ENCODE measurements around the gene GRAMD1A. TPM values are rescaled to one million over a fixed set of nuclear protein-coding genes. Genes with fewer than 3 reads are reported as not detected.
"Not testable (repeated sequence)": the region's sequence is repeated elsewhere in the genome, so short reads cannot be mapped to it uniquely, and the experiment has no call there.

GRAMD1A gene
- polyA plus RNA-seq, 4 donors = 48.4 to 60.8 (median 57.5) TPM

DNA sequence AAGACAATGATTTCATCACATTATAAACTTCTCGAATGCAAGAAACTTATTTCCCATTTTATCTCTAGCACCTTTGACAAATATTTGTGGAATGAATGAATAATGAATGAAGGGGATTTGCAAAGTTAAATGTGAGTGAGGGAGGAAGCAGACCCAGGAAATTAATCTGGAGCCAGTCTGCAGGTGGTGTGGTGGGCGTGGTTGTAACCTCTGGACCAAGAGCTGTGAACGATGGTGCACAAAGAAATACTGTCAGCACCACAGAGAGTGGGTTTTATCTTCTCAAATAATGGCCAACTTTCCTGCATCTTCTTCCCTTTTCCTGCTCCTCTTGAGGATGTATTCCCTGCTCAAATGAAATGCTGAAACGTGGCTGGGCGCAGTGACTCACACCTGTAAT, 25.1 kb upstream of the GRAMD1A start:
- no peak for DNase-seq (ENCODE audit: low read depth in 4 of 4, low spot score in 3 of 4)

DNA sequence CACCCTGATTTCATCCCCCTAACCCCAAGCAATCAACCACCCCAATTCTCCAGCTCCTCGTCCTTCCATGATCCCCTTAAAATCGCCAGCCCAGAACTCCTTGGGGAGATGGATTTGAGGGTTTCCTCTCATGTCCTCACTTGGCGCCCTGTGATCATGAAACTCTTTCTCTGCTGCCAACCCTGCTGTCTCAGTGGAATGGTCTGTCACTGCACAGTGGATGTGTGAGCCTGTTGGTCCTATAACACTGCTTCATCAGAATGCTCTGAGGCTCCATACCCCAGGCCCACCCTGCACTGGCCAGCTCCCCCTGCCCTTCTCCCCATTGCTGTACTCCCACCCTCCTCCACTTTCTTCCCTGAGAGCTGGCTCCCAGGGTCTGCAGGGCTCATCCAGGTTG, 23.5 kb upstream of the GRAMD1A start:
- DNase-seq (ENCODE audit: low read depth in 4 of 4, low spot score in 3 of 4) = no peak

DNA sequence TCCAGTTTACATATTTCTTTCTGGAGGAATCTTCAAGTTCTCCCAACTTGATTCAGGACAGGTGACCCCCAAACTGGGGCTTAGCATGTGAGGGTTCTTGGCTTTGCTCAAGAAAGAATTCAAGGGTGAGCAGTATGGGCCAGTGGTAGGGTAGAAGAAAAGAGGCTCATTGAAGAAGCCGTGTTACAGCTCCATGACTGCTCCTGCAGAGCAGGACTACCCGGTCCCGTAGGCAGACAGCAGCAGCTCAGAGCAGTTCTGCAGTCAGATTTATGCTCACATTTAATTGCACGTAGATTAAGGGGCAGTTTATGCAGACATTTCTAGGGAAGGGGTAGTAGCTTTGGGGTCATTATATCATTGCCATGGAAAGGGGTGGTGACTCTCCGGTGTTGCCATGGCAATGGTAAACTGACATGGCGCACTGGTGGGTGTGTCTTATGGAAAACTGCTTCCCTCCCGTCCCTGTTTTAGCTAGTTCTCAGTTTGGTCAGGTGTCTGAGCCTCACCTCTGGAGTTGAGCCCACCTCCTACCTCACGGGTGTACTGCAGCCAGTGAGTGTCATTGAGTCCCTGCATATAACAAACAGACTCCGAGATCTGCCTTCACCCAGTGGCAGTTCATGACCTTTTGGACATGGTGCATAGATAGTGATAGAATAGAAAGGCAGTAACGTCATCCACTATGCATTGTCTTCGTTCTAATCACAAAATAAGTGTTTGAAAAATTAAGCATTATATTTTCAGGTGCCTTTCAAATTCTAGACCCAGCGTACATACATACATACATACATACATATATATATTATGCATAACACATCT, 20.1 kb upstream of the GRAMD1A start:
- no peak for DNase-seq (ENCODE audit: low read depth in 4 of 4, low spot score in 3 of 4)

DNA sequence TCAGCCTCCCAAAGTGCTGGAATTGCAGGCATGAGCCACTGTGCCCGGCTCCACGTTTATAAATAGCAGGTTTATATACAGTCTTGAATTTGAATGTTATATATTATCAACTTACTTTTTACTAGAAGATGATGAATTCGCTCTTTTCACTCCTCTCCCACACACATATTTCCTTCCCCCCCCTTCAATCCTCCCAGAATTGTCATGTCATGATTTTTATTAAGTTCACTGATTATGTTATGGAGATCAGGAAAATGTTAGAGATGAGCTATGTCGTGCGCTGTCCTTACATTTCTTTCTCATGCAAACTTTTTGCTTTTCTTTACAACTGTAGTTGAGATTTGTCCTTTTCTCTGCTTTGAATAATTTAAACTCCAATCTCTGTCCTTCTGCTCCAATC, 17.8 kb upstream of the GRAMD1A start:
- DNase-seq (ENCODE audit: low read depth in 4 of 4, low spot score in 3 of 4) = no peak

DNA sequence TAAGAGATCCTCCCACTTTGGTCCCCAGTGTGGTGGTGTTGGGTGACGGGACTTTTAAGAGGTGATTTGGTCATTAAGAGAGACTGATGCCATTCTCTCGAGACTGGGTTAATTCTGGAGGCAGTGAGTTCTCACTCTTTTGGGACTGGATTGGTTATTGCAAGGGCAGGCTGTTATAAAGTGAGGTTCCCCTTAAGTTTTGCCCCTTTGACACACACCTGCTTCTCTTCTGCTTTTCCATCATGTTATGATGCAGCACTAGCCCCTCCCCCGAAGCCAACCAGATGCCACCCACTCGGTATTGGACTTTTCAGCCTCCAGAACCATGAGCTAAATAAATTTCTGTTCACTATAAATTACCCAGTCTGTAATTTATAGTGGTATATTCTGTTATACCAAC, 16.3 kb upstream of the GRAMD1A start:
- DNase-seq (ENCODE audit: low read depth in 4 of 4, low spot score in 3 of 4) = no peak

DNA sequence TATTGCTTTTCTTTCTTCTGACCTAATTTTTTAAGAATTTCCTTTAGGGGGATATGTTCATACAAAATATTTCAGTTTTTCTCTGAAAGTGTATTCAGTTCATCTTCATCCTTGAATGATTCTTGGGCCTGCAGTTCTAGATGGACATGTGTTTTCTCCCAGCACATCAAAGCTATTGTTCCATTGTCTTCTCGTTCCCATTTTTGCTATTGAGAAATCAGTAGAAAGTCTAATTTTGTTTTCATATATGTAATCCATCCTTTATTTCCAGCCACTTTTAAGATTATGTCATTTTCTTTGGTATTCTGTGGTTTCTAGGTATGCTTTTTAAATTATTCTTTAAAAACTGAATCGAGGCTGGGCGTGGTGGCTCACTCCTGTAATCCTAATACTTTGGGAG, 15.8 kb upstream of the GRAMD1A start:
- DNase-seq (ENCODE audit: low read depth in 4 of 4, low spot score in 3 of 4) = no peak

DNA sequence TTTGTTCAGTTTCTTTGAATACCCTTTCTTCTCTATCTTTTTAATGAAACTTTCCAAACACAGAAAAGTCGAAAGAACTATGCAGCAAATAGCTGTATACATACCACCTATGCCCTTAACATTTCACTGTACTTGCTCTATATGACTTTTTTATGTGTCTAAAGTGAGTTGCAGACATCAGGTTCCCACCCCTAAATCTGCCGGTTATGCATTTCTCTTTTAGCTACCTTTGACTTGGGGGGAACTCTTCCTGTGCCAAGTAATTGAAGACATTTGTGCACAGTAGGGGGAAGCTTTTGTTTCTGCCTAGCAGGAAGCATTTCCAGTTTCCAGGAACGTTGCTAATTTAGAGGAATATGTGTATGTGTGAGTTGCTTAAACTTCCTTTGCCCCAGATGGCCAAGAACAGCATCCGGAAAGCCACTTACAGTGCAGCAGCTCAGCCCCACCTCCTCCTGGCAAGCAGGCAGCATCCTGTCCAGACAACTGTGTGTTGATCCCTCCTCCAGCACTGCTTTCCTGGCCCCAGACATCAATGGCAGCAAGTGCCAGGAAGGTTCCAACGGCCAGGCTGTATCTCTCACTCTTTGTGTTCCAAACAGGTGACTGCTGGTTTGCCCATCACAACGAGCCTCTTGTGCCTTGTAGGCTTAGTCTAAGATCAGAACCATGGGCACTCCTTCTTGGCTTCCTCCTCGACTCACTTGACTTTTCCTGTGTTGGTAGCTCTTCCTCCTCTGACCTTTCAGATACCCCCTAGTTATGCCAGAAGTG, 14.7 kb upstream of the GRAMD1A start:
- DNase-seq (ENCODE audit: low read depth in 4 of 4, low spot score in 3 of 4) = no peak

DNA sequence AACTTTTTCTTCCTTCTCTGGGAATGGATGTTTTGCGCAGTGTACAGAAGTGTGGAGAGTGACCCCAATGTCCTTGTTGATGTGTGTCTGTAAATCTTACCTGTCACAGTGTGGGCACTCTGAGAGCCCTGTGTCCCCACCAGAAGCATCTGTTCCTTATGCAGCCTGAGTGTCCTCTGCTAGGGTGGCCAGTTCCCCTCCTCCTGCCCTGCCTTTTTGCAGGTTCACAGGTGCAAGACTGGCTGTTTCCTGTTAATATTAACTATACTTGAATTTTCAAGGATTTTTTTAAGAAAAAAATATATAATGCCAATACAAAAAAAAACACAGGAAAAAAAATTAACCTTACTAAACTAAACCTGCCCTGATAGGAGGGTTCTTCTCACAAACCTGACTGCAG, 12.0 kb upstream of the GRAMD1A start:
- DNase-seq (ENCODE audit: low read depth in 4 of 4, low spot score in 3 of 4) = no peak

DNA sequence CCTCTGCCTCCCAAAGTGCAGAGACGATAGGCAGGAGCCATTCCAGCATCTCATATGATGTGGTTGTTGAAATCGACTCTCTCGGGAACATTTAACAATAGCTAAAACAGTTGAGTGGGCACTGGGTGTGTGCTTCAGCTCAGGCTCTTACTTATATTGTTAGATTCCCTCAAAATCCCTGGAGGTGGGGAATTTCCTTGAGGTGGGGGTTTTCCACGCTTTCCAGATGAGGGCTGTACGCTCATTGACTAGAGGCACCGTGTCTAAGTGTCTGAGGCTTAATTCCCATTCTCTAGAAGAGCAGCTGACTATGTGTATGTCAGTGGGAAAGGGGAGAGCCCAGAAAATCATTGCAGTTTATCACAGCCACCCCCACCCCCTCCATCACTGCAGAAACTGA, 10.8 kb upstream of the GRAMD1A start:
- DNase-seq (ENCODE audit: low read depth in 4 of 4, low spot score in 3 of 4) = no peak

DNA sequence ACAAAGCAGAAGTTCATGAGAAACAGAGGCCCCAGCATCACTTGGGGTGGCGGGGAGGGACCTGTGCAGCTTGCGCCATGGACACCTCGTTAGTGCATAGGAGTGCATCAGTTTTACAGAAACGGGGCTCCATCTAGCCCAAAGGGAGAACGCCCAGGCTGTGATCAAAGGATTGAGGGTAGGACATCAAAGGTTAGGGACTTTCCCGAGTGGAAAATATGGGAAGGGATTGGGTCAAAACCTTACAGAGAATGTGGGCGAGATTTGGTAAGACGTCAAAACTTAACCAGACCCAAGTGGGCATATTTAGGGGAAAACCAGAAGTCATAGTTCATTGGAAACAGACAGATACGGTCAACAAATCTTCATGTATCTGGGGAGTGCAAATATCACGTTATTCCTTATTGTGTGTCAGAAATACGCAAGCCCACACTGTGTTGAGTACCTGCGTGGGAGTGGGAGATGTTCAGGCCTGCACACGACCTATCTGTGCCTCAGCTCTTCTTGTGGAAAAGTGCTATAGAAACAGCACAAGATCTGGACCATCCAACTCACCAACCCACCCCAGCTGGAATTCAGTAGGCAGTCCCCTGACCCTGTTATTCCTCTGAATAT, 9.4 kb upstream of the GRAMD1A start:
- DNase-seq (ENCODE audit: low read depth in 4 of 4, low spot score in 3 of 4) = no peak

DNA sequence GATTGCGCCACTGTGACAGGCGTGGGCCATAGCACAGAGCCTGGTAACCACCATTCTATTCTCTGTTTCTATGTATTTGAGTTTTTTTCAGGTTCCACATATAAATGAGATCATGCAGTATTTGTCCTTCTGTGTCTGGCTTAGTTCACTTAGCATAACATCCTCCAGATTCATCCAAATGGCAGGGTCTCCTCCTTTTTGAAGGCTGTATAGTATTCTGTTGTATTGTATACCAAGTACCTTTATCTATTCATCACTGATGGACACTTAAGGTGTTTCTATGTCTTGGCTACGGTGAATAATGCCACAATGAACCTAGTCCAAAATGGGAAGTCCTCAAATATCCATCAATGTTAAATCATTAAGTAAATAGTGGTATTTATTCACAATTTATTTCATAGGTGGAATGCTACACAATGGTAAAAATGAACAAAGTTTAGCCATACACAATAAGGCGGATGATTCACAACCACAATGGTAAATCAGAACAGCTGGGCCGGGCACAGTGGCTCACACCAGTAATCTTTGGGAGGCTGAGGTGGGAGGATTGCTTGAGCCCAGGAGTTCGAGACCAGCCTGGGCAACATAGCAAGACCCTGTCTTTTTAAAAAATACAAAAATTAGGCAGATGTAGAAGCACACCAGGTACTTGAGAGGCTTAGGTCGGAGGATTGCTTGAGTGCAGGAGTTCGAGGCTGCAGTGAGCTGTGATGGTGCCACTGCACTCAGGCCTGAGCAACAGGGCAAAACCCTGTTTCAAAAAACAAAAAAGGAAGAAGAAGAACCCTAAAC, 8.4 kb upstream of the GRAMD1A start:
- DNase-seq (ENCODE audit: low read depth in 4 of 4, low spot score in 3 of 4) = no peak

DNA sequence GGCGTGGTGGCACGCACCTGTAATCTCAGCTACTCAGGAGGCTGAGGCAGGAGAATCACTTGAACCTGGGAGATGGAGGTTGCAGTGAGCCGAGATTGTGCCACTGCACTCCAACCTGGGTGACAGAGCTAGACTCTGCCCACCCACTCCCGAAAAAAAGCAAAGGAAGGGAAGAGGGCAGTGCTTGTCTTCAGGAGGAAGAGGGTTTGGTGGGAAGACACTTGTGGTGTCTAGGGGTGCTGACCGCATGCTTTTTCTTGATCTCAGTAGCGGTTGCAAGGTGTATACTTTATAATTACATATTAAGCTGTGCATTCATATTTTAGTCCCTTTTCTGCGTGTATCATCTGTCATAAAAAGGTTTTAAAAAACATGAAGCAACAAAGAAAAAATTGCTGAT, 7.5 kb upstream of the GRAMD1A start:
- DNase-seq (ENCODE audit: low read depth in 4 of 4, low spot score in 3 of 4) = not testable (repeated sequence)

DNA sequence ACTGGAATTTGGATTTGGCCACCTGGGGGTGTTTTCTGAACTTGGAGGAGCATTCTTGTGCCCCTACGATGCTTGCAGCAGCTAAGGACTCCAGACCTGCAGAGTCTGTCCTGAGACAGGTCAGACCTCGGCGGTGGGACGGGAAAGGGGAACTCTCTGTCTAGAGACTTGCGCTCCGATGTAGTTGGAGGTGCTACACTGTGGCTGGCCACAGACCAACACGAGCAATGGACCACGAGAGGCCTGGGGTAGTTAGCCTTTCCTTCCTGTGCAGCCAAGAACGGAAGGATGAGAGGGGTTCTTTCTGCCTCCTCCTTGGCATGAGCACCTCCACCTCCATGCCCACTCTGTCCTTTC, 5.9 kb upstream of the GRAMD1A start:
- no peak for DNase-seq (ENCODE audit: low read depth in 4 of 4, low spot score in 3 of 4)

DNA sequence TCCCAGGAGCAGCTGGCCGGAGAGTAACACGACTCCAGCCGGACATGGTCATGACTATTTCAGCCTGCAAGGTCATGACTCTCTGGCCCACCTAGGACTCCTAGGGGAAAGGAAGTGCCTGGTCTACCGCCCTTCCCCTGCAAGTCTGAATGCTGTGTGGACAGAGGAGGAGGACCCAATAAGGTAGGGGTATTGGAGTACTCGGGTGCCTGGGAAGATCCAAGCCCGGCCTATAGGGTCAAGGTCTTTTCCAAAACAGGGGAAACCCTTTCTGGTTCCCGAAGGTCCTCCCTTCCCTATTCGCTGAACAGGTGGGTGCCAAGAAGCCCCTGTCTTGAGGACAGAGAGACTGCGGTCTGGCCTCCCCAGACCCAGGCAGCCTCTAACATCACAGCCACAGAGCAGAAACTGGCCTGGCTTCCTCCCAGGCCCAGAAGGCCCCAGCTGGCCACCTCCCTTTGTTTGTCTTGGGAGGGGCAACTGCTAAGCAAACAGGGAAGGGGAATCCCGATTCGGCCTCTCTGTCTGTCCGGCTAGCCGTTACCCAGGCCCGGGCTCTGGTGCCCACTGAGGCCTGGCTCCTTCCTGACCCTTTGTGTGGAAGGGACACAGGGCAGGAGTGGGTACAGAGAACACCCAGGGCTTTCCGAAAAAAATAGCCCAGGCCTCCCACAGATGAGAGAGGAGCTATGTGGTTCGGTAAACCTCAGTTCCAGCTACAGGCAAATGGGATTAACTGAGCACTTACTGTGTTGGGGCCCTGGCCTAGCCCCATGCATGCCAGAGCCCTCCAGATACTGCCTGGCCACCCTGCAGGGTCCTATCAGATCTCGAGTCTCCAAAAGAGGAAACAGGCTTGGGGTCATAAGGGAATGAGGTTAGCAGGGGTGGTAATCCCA, 5.2 kb upstream of the GRAMD1A start:
- DNase-seq (ENCODE audit: low read depth in 4 of 4, low spot score in 3 of 4) = no peak

DNA sequence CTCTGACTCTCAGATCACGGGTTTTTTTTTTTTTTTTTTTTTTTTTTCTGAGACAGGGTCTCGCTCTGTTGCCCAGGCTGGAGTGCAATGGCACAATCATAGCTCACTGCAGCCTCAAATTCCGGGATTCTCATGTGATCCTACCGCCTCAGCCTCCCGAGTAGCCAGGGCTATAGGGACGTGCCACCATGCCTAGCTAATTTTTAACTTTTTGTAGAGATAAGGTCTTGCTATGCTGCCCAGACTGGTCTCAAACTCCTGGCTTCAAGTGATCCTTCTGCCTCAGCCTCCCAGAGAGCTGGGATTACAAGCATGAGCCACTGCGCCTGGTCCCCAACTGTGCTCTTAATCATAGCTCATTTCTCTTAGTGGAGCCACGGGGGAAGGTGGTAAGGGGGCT, 4.6 kb upstream of the GRAMD1A start:
- DNase-seq (ENCODE audit: low read depth in 4 of 4, low spot score in 3 of 4) = no peak

DNA sequence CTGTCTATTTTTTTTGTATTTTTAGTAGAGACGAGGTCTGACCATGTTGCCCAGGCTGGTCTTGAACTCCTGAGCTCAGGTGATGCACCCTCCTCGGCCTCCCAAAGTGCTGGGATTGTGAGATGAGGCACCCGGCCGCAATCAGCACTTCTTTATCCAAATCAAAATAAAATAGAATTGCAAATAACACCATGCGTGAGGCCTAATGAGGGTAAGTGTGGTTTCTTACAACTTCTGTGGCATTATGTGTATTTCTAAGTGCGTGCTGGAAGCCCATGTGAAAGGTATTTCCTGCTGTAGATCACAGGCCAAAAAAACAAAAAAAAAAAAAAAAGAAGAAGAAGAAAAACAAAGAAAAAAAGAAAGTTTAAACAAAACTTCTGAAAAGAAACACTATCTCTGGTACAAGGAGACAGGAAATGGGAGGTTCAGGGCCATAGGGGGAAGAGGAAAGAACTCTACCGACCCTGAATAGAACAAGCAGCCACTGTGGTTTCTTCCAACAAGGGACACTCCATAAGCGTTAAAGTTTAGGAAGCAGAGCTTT, 3.0 kb upstream of the GRAMD1A start:
- no peak for DNase-seq (ENCODE audit: low read depth in 4 of 4, low spot score in 3 of 4)

DNA sequence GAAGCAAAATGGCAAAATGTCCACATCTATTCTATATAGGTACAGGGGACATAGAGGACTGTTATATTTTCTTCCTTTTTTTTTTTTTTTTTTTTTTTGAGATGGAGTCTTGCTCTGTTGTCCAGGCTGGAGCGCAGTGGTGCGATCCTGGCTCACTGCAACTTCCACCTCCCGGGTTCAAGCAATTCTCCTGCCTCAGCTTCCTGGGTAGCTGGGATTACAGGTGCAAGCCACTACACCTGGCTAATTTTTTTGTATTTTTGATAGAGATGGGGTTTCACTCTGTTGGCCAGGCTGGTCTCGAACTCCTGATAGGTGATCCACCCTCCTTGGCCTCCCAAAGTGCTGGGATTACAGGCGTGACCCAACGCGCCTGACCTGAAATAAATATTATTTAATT, 1.9 kb upstream of the GRAMD1A start:
- not testable (repeated sequence) for DNase-seq (ENCODE audit: low read depth in 4 of 4, low spot score in 3 of 4)

DNA sequence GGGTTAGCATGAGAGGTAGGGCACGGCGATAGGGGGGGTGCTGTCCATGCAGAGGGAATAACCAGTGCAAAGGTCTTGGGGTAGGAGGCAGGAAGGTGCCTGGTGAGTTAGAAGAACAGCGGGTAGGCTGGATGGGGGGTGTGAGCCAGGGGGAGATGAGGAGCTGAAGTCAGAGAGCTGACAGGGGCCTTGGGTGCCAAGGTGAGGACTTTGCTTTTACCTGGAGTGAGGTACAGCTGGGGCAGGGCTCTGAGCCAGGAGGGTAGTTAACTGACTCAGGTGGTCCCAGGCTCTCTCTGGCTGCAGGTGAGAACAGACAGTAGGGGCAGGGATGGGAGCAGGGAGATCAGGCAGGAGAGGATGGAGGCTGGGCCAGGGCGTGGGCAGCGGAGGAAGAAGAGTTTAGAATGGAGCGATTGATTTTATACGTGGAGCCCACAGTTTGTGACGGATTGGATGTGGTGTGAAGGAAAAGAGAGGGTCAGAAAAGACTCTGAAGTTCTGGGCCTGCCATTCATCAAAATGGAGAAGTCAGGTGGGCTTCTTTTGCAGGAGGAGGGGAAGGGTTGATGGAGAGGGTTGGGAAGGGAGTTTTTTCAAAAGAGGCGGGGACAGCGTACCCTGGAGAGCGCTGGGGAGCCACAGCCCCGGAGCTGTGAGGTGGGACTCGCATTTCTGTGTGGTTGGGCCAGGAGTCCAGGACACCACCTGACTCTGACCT, 1.2 kb upstream of the GRAMD1A start:
- no peak for DNase-seq (ENCODE audit: low read depth in 4 of 4, low spot score in 3 of 4)

DNA sequence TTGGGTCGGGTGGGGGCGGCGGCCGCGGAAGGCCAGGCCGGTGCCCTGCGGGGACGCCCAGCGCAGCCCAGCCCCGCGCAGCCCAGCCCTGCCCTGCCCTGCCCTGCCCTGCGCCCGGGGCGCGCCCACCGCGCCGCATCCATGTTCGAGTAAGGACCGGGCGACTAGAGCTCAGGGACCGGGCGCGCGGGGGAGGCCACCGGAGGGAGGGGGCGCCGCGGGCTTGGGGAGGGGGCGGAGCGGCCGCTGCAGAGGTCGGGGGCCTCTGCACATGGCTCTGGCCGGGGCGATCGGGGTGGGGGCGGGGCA, 169 bp downstream of the GRAMD1A start:
- DNase-seq (ENCODE audit: low read depth in 4 of 4, low spot score in 3 of 4) = no peak
